GM18909 (cell line): Measurements from ENCODE around the gene TADA3.
A peak's percentile ranks its signal among the peaks of the same experiment; 100 is the strongest.

ENCODE experiments used
- ATAC-seq: cut with Tn5 transposase; IDR thresholded peaks from one replicate; pipeline ENCODE4 v1.9.1; 2021; ENCODE audit warnings: mild to moderate bottlenecking; ENCODE audit not compliant: unreplicated experiment, poor library complexity

TADA3 gene

DNA sequence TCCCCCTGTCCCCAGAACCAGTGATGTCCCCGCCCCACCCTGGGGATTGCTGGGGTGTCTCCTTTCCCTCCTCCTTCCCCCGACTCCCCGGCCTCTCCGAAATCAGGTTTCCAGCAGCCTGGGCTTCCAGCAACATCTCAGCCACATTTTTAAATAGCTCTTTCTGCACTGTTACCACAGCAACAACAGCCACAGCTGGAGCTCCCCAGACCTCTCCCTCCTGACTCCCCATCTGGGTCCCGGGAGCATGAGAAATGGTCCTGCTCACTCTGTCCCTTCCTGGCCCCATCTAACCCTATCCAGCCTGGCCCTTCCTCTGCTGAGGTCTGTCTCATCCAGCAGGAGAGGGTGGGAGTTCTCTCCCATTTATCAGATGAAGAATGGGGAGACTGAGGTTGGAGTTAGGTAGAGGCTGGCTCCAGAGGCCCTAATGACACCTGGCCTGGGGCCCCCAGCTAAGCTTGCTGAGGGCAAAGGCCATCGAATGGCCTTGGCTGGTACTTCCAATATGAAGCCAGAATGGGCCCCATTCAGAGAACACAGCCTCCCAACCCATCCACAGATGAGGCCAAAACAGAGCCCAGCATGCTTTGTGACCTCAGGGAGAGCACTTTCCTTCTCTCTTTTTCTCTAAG, 24.0 kb downstream of the TADA3 start:
- ATAC-seq, result no peak

DNA sequence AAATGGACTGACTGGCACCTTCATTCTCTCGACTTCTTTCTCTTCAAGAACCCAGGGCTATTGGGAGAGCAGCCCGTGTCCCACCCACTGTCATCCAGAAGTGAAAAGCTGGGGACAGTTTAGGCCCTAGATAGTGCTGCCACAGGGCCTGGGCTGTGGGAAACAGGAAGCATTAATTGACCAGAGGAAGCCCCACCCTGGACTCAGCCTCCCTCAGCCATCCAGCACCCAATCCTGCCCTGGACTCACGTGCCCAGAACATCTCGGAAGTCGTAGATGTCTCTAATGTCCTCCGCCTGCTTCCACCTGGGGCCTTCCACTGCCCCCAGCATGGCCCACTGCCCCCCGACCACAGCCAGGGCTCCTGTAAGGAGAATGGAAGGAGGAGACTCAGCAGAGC, 24.9 kb downstream of the TADA3 start:
- no peak for ATAC-seq

DNA sequence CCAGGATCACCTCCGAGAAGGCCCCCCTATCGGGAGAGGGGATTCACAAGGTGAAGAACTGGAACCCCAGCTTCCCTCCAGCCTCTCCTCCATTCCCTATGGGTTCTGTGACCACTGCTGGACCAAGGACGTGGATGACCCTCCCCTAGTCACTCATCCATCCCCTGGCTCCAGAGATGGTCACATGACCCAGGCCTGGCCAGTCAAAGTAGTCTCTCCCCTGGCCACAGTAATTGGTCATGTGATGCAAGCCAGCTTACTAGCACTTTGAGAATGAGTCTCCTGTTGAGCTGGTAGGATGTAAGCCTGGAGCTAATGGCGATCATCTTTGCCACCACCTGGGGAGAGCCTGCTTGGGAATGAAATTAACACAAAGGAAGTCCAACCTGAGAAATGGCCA, 26.4 kb downstream of the TADA3 start:
- no peak for ATAC-seq

DNA sequence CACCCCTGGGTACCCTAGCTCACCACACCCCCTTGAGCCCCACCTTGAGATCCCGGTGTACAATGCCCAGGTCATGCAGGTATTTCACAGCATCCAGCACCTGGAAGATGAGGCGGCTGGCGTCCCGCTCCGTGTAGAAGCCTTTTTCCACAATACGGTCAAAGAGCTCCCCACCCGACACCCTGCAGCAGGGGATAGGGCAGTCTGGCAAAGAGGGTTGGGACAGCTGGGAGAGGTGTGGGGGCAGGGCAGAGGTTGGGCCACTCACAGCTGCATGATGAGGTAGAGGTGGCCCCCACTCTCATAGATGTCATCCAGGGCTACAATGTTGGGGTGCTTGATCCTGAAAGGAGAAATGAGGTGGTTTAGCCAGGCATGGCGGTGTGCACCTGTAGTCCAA, 29.4 kb downstream of the TADA3 start:
- ATAC-seq, result no peak

DNA sequence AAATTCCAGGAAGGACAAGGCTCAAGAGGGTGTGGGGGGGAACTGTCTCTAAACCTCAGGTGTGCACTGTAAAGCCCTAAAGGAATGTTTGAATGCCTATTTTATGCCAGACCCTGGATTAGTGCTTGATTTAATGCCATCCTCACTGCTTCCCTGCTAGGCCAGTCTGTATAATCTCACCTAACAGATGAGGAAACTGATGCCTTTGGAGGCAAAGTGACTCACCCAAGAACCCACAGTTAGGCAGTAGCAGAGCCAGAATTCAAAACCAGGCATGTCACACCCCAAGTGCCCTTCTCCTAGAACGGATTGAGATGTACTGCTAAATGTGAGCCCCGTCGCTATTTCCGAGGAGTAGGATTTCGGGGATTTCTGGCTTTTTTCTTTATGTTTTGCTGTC, 30.4 kb downstream of the TADA3 start:
- ATAC-seq, result no peak

DNA sequence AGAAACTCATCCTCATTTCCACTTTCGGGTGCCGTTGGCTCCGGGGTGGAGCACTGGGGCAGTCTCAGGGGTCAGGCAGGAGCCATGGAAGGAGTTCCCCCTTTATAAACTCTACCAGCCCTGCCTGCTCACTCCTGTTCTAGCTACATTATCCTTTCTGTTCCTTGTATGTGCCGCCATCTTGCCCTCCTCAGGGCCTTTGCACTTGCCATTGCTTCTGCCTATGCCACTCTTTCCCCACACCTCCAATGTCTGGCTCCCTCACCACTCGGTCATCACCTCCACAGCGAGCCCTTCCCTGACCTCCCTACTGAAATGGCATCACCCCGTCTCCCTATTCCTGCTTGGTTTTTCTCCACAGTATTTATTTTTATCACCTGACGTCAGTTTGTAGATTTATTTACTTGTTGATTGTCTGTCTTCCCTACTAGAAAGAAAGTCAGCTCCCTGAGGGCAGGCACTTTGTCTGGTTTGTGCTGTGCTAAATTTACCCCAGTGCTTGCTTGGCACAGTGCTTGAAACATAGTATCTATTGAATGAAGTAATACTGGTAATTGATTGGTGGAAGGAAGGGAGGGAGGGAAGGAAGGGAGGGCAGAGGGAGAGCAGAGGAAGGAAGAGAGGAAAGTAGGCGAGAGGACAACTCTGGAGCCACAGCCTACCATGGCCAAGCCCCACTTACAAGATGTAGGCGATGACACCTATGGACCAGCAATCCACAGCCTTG, 31.3 kb downstream of the TADA3 start:
- ATAC-seq, result no peak

DNA sequence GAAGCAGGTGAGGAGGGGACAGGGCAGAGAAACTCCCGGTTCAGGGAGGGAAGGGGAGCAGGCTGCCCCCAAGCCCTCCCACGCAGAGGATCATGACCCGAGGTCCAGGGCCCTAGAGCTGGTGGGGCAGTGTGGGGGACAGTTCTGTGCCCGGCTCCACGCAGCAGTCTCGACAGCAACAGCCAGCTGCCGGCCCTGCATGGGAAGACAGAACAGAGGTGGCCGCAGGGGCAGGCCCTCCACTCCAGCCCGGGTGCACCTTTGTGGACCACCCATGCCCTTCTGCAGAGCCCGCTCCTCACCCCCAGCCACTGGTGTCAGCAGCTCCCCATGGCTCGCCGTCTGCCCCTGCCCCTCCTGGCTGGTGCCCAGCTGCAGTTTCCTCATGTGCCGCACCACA, 34.8 kb downstream of the TADA3 start:
- ATAC-seq, result no peak

DNA sequence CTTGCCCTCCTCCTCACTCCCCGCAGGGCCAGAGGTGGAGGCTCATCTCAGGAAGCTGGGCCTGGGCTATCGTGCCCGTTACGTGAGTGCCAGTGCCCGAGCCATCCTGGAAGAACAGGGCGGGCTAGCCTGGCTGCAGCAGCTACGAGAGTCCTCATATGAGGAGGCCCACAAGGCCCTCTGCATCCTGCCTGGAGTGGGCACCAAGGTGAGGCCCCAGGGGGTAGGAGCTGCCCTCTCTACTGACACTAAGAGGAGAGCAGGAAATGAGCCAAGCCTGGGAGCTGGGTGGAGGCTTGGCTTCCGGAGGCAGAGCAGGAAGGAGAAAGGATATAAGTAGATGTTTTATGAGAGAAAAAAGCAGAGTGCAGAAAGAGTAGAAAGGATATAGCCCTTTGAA, 37.6 kb downstream of the TADA3 start:
- ATAC-seq, result no peak

DNA sequence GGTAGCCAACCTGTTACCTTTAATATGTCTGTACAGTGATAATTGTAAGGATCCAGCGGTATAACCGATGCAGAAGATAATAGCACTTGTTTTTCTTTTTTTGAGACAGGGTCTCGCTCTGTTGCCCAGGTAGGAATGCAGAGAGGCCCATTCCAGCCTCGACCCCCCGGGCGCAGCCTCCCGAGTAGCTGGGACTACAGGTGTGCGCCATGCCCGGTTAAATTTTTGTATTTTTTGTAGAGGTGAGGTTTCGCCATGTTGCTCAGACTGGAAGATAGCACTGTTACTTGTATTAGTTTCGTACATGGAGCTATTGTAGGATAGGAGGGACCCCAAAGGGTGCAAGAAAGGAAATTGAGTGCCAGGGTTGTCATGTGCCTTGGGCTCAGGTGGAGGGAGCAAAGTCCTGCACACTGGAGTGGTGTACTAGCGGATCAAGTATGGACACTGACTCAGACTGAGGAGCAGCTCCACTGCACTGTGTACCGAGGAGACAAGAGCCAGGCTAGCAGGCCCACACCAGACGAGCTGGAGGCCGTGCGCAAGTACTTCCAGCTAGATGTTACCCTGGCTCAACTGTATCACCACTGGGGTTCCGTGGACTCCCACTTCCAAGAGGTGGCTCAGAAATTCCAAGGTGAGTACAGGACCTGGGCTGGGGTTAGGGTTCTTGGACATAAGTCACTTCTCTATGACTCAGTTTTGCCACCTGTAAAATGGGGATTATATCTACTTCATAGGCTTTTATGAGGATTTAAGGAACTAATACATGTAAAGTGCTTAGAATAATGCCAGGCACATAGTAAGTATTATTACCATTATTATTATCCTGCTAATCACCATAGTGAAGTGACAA, 41.5 kb downstream of the TADA3 start:
- ATAC-seq, result no peak

DNA sequence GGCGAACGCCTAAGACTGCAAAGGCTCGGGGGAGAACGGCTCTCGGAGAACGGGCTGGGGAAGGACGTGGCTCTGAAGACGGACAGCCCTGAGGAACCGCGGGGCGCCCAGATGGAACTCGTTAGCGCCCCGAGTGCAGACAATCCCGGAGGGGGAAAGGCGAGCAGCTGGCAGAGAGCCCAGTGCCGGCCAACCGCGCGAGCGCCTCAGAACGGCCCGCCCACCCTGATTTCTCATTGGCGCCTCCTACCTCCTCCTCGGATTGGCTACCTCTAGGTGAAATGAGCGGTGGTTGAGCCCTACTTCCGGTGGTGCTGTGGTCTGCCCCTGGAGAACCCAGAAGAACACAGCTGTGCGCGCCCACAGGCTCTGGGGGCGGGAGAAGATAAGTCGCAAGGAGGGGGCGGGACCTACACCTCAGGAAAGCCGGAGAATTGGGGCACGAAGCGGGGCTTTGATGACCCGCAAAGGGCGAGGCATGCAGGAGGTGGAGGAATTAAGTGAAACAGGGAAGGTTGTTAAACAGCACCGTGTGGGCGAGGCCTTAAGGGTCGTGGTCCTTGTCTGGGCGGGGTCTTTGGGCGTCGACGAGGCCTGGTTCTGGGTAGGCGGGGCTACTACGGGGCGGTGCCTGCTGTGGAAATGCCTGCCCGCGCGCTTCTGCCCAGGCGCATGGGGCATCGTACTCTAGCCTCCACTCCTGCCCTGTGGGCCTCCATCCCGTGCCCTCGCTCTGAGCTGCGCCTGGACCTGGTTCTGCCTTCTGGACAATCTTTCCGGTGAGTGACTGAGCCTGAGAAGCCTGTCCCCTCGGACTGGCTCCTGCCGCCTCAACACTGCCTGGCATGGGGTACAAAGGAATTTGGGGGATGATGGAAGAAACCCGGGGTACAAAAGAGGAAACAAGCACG, 42.4 kb downstream of the TADA3 start, which contains the start of gene OGG1:
OGG1 (plus strand) TSS at position 308 of the 911 bp plus-strand sequence; CDS start at position 643, 335 bp downstream.
- ATAC-seq, result peak; percentile 89

DNA sequence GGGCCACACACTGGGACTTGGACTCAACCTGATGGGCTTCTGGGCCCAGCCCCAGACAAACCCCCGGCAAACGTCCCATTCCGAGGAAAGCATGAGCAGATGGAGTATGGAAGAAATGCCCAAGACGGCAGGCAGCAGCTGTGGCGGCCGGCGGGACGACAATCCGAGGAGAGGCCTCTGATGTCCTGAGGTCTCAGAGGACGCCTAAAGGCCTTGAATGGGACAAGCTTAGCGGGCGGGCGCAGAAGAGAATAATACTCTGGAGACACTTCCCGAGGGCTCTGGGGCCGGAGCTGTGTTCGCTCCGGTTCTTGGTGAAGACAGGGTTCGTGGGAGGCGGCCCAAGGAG, 43.0 kb downstream of the TADA3 start:
- ATAC-seq, result no peak

DNA sequence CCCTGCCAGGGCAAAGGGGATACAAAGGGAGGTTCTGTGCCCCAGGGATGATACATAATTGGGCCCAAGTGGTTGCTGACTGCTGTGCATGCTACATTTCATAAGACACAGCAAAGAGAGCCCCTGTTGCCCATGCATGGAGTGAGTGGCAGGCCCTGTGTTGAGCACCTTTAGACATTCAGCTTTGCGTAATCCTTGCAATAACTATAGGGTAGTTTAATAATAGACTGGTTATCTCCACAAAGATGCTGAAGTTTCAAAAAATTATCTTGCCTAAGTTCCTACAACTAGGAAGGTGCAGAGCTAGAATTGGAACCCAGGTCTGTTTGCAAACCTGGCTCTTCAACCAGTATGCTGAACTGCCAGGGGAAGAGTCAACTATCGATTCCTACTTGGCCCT, 44.2 kb downstream of the TADA3 start:
- ATAC-seq, result no peak

DNA sequence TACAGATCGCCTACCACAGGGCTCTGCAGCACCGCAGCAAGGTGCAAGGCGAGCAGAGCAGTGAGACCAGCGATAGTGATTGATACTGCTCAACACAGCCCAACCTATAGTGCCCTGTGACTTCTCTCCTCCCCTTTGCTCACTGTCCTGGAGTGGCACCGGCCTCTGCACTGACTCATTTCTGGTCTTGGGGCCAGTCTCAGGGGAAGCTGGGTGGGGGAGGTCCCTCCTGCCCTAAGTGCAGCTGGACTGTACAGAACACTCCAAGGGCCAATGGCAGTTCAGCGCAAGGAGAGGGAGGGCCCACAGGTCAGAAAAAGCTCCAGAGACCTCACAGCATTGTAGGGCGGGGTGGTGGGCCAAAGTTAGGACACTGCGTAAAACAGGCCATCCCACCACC, 45.0 kb downstream of the TADA3 start:
- ATAC-seq, result no peak

DNA sequence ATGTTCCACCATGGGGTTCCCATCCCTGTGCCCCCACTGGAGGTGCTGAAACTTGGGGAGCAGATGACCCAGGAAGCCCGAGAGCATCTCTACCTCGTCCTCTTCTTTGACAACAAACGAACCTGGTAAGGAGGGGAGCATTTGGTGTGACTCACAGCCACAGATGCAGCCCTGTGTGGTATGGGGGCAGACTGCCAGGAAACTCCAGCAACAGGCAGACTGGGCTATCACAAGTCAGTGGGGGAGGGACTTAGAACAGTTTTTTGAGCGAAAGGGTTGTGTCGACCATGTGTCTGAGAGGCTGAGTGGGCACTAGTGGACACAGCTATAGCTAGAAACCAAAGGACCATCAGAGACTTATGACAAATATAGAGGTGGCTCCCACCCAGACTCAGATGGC, 45.9 kb downstream of the TADA3 start:
- ATAC-seq, result no peak

DNA sequence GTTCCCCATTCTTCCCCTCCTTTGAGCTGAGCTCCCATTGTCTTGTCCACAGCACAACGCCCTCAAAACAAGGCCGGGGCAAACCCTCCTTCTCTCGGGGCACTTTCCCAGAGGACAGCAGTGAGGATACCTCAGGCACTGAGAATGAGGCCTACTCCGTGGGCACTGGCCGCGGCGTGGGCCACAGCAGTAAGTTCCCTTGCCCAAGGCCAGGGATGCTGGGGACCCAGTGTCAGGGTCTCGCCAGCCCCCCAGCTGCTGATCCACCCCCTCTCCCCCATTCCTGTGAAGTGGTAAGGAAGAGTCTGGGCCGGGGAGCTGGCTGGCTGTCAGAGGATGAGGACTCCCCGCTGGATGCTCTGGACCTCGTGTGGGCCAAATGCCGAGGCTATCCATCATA, 46.8 kb downstream of the TADA3 start:
- no peak for ATAC-seq

DNA sequence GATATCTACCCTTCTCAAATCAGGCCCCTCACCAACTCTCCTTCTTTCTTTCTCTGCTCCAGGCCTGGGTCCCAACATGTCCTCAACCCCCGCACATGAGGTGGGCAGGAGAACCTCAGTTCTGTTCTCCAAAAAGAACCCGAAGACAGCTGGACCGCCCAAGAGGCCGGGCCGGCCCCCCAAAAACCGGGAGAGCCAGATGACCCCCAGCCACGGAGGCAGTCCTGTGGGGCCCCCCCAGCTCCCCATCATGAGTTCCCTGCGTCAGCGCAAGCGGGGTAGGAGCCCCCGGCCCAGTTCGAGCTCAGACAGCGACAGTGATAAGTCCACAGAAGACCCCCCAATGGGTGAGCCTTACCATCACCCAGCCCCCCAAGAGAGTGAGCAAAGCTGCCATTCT, 48.1 kb downstream of the TADA3 start:
- no peak for ATAC-seq

DNA sequence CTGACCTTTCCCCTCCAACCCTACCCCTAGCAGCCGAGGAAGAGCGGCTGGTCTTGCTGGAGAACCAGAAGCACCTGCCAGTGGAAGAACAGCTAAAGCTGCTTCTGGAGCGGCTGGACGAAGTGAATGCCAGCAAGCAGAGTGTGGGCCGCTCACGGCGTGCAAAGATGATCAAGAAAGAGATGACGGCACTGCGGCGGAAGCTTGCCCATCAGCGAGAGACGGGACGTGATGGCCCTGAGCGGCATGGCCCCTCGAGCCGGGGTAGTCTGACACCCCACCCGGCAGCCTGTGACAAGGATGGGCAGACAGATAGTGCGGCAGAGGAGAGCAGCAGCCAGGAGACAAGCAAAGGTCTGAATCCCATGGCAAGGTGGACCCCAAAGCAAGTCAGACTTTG, 48.7 kb downstream of the TADA3 start:
- no peak for ATAC-seq

DNA sequence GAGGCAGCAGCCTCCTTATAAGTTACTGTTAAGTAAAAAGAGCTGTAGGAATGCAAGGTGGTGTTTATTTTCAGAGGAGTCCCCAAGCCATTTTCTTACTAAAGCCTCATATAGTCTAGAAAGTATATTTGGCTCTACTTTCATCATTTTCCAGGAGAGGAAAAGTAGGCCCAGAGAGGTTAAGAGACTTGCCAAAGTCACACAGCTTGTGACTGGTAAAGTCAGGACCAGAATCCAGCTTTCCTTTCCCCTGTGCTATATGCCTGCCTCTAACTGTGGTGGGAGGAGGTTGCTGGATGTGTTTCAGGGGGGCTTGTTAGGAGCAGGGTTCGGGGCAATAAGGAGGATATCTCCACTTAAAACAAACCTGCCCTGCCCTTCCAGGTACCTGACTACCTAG, 49.7 kb downstream of the TADA3 start:
- no peak for ATAC-seq

DNA sequence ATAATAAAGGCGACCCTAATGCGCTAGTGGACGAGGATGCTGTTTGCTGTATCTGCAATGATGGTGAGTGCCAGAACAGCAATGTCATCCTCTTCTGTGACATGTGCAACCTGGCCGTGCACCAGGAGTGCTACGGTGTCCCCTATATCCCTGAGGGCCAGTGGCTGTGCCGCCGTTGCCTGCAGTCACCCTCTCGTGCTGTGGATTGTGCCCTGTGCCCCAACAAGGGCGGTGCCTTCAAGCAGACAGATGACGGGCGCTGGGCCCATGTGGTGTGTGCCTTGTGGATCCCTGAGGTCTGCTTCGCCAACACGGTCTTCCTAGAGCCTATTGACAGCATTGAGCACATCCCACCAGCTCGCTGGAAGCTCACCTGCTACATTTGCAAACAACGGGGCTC, 53.1 kb downstream of the TADA3 start:
- ATAC-seq, result no peak

DNA sequence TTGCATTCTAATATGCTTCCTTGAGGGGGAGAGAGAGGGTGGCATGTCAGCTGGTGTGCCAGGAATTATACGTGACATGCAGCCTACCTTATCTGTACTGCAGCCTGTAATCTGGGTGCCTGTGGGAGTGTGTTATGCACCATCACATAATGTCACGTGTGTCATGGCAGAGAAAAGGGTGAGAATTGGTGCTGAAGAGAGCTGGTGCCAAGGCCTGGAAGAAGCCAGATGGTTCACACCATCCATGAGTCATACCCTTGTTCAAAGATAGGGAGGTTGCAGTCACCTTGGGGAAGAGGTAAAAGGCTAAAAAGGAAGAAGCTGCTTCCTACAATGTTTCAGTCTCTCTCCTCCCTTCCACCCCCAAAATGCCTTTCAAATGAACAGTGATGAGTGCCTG, 55.4 kb downstream of the TADA3 start:
- ATAC-seq, result no peak
